Measurements from ENCODE around the gene MYRFL.

GRCh38 chr12:69925291-69925690, 100.3 kb downstream of the MYRFL start:
- TF ChIP-seq POLR2A (IDR thresholded peaks at IDR 0.05), result no peak
- TF ChIP-seq CTCF (IDR thresholded peaks at IDR 0.05), result no peak
